Thoracic aorta (tissue), 2 donors: ENCODE results near the gene KCNJ6. TPM values are rescaled to one million over a fixed set of nuclear protein-coding genes. Genes with fewer than 3 reads are reported as not detected.
"Not testable (repeated sequence)": the region's sequence is repeated elsewhere in the genome, so short reads cannot be mapped to it uniquely, and the experiment has no call there.

Experiments
- ATAC-seq: fragments of 150-250 bp; one replicate; pipeline ENCODE4 v1.8.0; 2017; ENCODE audit warnings: low read depth; ENCODE audit not compliant: insufficient number of reproducible peaks, low FRiP score
- DNase-seq: peaks from one replicate; pipeline ENCODE4 v3.0.0-alpha.2; 2020; ENCODE audit warnings: low spot score
- H3K27ac ChIP-seq, 2 donors: fragments of 200-600 bp; sonication (generic); 1 replicate in 1 of 2; 2 replicates in 1 of 2; pipeline ENCODE4 v1.5.1; 2016; ENCODE audit warnings: mild to moderate bottlenecking in 2 of 2, moderate library complexity in 2 of 2
- H3K27me3 ChIP-seq: fragments of 200-600 bp; sonication (generic); replicated peaks from 2 replicates; pipeline ENCODE4 v1.6.0; 2016; ENCODE audit warnings: mild to moderate bottlenecking; ENCODE audit not compliant: insufficient read depth
- H3K36me3 ChIP-seq: fragments of 200-600 bp; sonication (generic); one replicate; pipeline ENCODE4 v1.5.1; 2016
- H3K4me1 ChIP-seq, 2 donors: fragments of 200-600 bp; sonication (generic); 1 replicate in 1 of 2; 2 replicates in 1 of 2; pipeline versions ENCODE4 v1.5.1 to v1.6.0; 2016; ENCODE audit warnings: low read depth in 2 of 2, mild to moderate bottlenecking in 1 of 2; ENCODE audit not compliant: control insufficient read depth in 1 of 2
- H3K4me3 ChIP-seq: fragments of 200-600 bp; sonication (generic); 2 replicates; pipeline ENCODE4 v1.5.1; 2016; ENCODE audit warnings: mild to moderate bottlenecking
- H3K9me3 ChIP-seq: fragments of 200-600 bp; sonication (generic); 2 replicates; pipeline ENCODE4 v1.5.1; 2016
- CTCF ChIP-seq: fragments of 200-600 bp; sonication (generic); IDR thresholded peaks from one replicate; pipeline ENCODE4 v1.5.1; 2019; ENCODE audit warnings: antibody characterized with exemption
- total RNA-seq, 2 donors: library from RNA; depleted of rRNA; stranded (reverse); fragments of >200 nt; gene quantifications; one replicate each; pipeline versions ENCODE4 v1.1.0 to v1.2.3, GENCODE V29; 2016

Gene KCNJ6
- total RNA-seq, 2 donors from 2014 or later: not detected

GRCh38 chr21:37667380-37667779, 248.9 kb downstream of the KCNJ6 start:
- ATAC-seq (no peak), DNase-seq (no peak)
- Histone ChIP-seq H3K9me3 (no peaks in the 10 kb centered on the region), H3K4me1 (no peaks in the 10 kb centered on the region), H3K27me3 (no peaks in the 10 kb centered on the region), H3K4me3 (no peak overlapping the region), H3K36me3 (no peaks in the 10 kb centered on the region), H3K27ac (no peak overlapping the region)
- TF ChIP-seq CTCF: no peak

- ATAC-seq (no peak), DNase-seq (no peak)
- Histone ChIP-seq H3K4me3 (no peak overlapping the region), H3K9me3 (no peaks in the 10 kb centered on the region), H3K27me3 (no peaks in the 10 kb centered on the region), H3K4me1 (no peaks in the 10 kb centered on the region), H3K27ac (no peak overlapping the region), H3K36me3 (no peaks in the 10 kb centered on the region)
- TF ChIP-seq CTCF: no peak
These were observed 250.8 kb downstream of the KCNJ6 start for GRCh38 chr21:37665230-37666024.

GRCh38 chr21:37662227-37662626, 254.0 kb downstream of the KCNJ6 start:
- H3K27me3 ChIP-seq, H3K4me3 ChIP-seq, H3K9me3 ChIP-seq, DNase-seq, H3K27ac ChIP-seq, H3K36me3 ChIP-seq, ATAC-seq: not testable (repeated sequence)
- peaks cover 18 to 24% of the 10 kb centered on the region in 2 donors for H3K4me1 ChIP-seq

- DNase-seq: no peak
- H3K4me3 ChIP-seq: no peak overlapping the region
- no peak for TF ChIP-seq CTCF
- H3K4me1 ChIP-seq: peaks cover 18 to 28% of the 10 kb centered on the region in 2 donors
- no peaks in the 10 kb centered on the region for H3K36me3 ChIP-seq
- H3K27me3 ChIP-seq: no peaks in the 10 kb centered on the region
- no peak for ATAC-seq
- H3K27ac ChIP-seq: no peak overlapping the region
- H3K9me3 ChIP-seq: no peaks in the 10 kb centered on the region
These were observed 255.5 kb downstream of the KCNJ6 start for GRCh38 chr21:37660709-37661108.

GRCh38 chr21:37659874-37660273, 256.4 kb downstream of the KCNJ6 start:
- Histone ChIP-seq H3K27ac (peak overlapping the region; percentile 51 to 83), H3K4me1 (peaks cover 18 to 28% of the 10 kb centered on the region in 2 donors), H3K4me3 (no peak overlapping the region), H3K27me3 (no peaks in the 10 kb centered on the region), H3K36me3 (no peaks in the 10 kb centered on the region), H3K9me3 (no peaks in the 10 kb centered on the region)
- ATAC-seq (no peak), DNase-seq (no peak)
- no peak for TF ChIP-seq CTCF
